ENCODE measurements around the gene COLGALT1. TPM values are rescaled to one million over a fixed set of nuclear protein-coding genes. Genes with fewer than 3 reads are reported as not detected.
"Not testable (repeated sequence)": the region's sequence is repeated elsewhere in the genome, so short reads cannot be mapped to it uniquely, and the experiment has no call there.

Gene COLGALT1
- 100 to 1,000 TPM in 1 of 2 donors, 10 to 100 TPM in 1; 53.9 to 122 TPM for total RNA-seq

- Mint-ChIP-seq H3K9me3 (no peaks in the 10 kb centered on the region), H3K27ac (peak within 1 kb of the TSS; percentile 57 to 74), H3K27me3 (no peaks in the 10 kb centered on the region), H3K4me1 (ENCODE audit: low read depth in 2 of 2) (peaks cover 12 to 19% of the 10 kb centered on the region in 2 donors), H3K4me3 (peak within 1 kb of the TSS; percentile 82), H3K36me3 (no peaks in the 10 kb centered on the region)
- peak; percentile 98 to 99 for ATAC-seq
- DNase-seq (ENCODE audit: low spot score) = peak; percentile 99
Measured at GRCh38 chr19:17555480-17555928, at the start of gene COLGALT1. Gene COLGALT1 (plus strand): TSS chr19:17555649. CDS start chr19:17555714, 65 bp downstream.

- no peaks in the 10 kb centered on the region for H3K27me3 Mint-ChIP-seq
- ATAC-seq (no peak), DNase-seq (ENCODE audit: low spot score) (no peak)
- no peak overlapping the region for H3K27ac Mint-ChIP-seq
- peaks cover 18 to 22% of the 10 kb centered on the region in 2 donors for H3K4me1 Mint-ChIP-seq (ENCODE audit: low read depth in 2 of 2)
- no peaks in the 10 kb centered on the region for H3K9me3 Mint-ChIP-seq
- no peak overlapping the region for H3K4me3 Mint-ChIP-seq
- H3K36me3 Mint-ChIP-seq = peaks cover 5% of the 10 kb centered on the region
Measured at GRCh38 chr19:17506745-17507144, 48.7 kb upstream of the COLGALT1 start.

- H3K27ac Mint-ChIP-seq, H3K27me3 Mint-ChIP-seq, H3K4me3 Mint-ChIP-seq: not testable (repeated sequence)
Measured at GRCh38 chr19:17508558-17508933, 46.9 kb upstream of the COLGALT1 start.

GRCh38 chr19:17510220-17510993, 45.0 kb upstream of the COLGALT1 start:
- Mint-ChIP-seq H3K9me3 (no peaks in the 10 kb centered on the region), H3K4me1 (ENCODE audit: low read depth in 2 of 2) (peaks cover 18 to 32% of the 10 kb centered on the region in 2 donors), H3K36me3 (peaks cover 5% of the 10 kb centered on the region), H3K27ac (peak overlapping the region; percentile 98), H3K4me3 (peak overlapping the region; percentile 100), H3K27me3 (no peaks in the 10 kb centered on the region)
- ATAC-seq = no peak
- DNase-seq (ENCODE audit: low spot score) = no peak

More at GRCh38 chr19:17508558-17508933, 46.9 kb upstream of the COLGALT1 start:
- ATAC-seq; DNase-seq (ENCODE audit: low spot score); H3K9me3 Mint-ChIP-seq; H3K36me3 Mint-ChIP-seq: not testable (repeated sequence)
- peaks cover 18 to 27% of the 10 kb centered on the region in 2 donors for H3K4me1 Mint-ChIP-seq (ENCODE audit: low read depth in 2 of 2)

- Mint-ChIP-seq H3K9me3 (no peaks in the 10 kb centered on the region), H3K36me3 (peaks cover 5% of the 10 kb centered on the region), H3K27ac (peak overlapping the region; percentile 98), H3K4me1 (ENCODE audit: low read depth in 2 of 2) (peaks cover 18 to 32% of the 10 kb centered on the region in 2 donors), H3K4me3 (peak overlapping the region; percentile 100), H3K27me3 (no peaks in the 10 kb centered on the region)
- DNase-seq (ENCODE audit: low spot score) = peak; percentile 90
- peak; percentile 84 to 86 for ATAC-seq
Measured at GRCh38 chr19:17511724-17512573, 43.5 kb upstream of the COLGALT1 start.

- ATAC-seq = no peak
- H3K36me3 Mint-ChIP-seq = peaks cover 9% of the 10 kb centered on the region
- no peaks in the 10 kb centered on the region for H3K27me3 Mint-ChIP-seq
- peak overlapping the region; percentile 100 for H3K4me3 Mint-ChIP-seq
- no peaks in the 10 kb centered on the region for H3K9me3 Mint-ChIP-seq
- H3K4me1 Mint-ChIP-seq (ENCODE audit: low read depth in 2 of 2) = peaks cover 18 to 32% of the 10 kb centered on the region in 2 donors
- no peak for DNase-seq (ENCODE audit: low spot score)
- H3K27ac Mint-ChIP-seq = peak overlapping the region; percentile 83 to 87
Measured at GRCh38 chr19:17512574-17512939, 42.9 kb upstream of the COLGALT1 start.

- H3K27ac Mint-ChIP-seq = no peak overlapping the region
- H3K36me3 Mint-ChIP-seq = peaks cover 11% of the 10 kb centered on the region
- no peak for DNase-seq (ENCODE audit: low spot score)
- H3K27me3 Mint-ChIP-seq = no peaks in the 10 kb centered on the region
- no peak overlapping the region for H3K4me3 Mint-ChIP-seq
- peaks cover 6 to 18% of the 10 kb centered on the region in 2 donors for H3K4me1 Mint-ChIP-seq (ENCODE audit: low read depth in 2 of 2)
- no peak for ATAC-seq
- H3K9me3 Mint-ChIP-seq = no peaks in the 10 kb centered on the region
Measured at GRCh38 chr19:17515408-17516149, 39.9 kb upstream of the COLGALT1 start.

GRCh38 chr19:17517898-17518297, 37.6 kb upstream of the COLGALT1 start:
- DNase-seq (ENCODE audit: low spot score) = no peak
- Mint-ChIP-seq H3K4me1 (ENCODE audit: low read depth in 2 of 2) (peaks cover 6 to 12% of the 10 kb centered on the region in 2 donors), H3K9me3 (no peaks in the 10 kb centered on the region), H3K27ac (no peak overlapping the region), H3K27me3 (no peaks in the 10 kb centered on the region), H3K36me3 (peaks cover 6% of the 10 kb centered on the region), H3K4me3 (no peak overlapping the region)
- no peak for ATAC-seq

- not testable (repeated sequence) for DNase-seq (ENCODE audit: low spot score)
Measured at GRCh38 chr19:17518654-17519053, 36.8 kb upstream of the COLGALT1 start.

GRCh38 chr19:17519967-17520366, 35.5 kb upstream of the COLGALT1 start:
- H3K4me1 Mint-ChIP-seq (ENCODE audit: low read depth in 2 of 2) = peaks cover 19 to 20% of the 10 kb centered on the region in 2 donors
- ATAC-seq (no peak), DNase-seq (ENCODE audit: low spot score) (no peak)
- no peaks in the 10 kb centered on the region for H3K9me3 Mint-ChIP-seq
- no peak overlapping the region for H3K4me3 Mint-ChIP-seq
- peaks cover 6% of the 10 kb centered on the region for H3K36me3 Mint-ChIP-seq
- H3K27ac Mint-ChIP-seq = no peak overlapping the region
- H3K27me3 Mint-ChIP-seq = no peaks in the 10 kb centered on the region

More at GRCh38 chr19:17518654-17519053, 36.8 kb upstream of the COLGALT1 start:
- H3K27me3 Mint-ChIP-seq, H3K4me3 Mint-ChIP-seq, H3K9me3 Mint-ChIP-seq, H3K27ac Mint-ChIP-seq, H3K36me3 Mint-ChIP-seq, ATAC-seq: not testable (repeated sequence)
- peaks cover 13 to 18% of the 10 kb centered on the region in 2 donors for H3K4me1 Mint-ChIP-seq (ENCODE audit: low read depth in 2 of 2)

GRCh38 chr19:17520865-17521264, 34.6 kb upstream of the COLGALT1 start:
- ATAC-seq (no peak), DNase-seq (ENCODE audit: low spot score) (no peak)
- Mint-ChIP-seq H3K27ac (no peak overlapping the region), H3K4me3 (no peak overlapping the region), H3K4me1 (ENCODE audit: low read depth in 2 of 2) (peaks cover 19 to 20% of the 10 kb centered on the region in 2 donors), H3K36me3 (peaks cover 6% of the 10 kb centered on the region), H3K9me3 (no peaks in the 10 kb centered on the region), H3K27me3 (no peaks in the 10 kb centered on the region)

GRCh38 chr19:17522988-17523872, 32.2 kb upstream of the COLGALT1 start:
- Mint-ChIP-seq H3K27me3 (no peaks in the 10 kb centered on the region), H3K9me3 (no peaks in the 10 kb centered on the region), H3K36me3 (no peaks in the 10 kb centered on the region), H3K27ac (peak overlapping the region; percentile 89 to 96), H3K4me1 (ENCODE audit: low read depth in 2 of 2) (peaks cover 19 to 20% of the 10 kb centered on the region in 2 donors), H3K4me3 (peak overlapping the region; percentile 81)
- ATAC-seq = peak; percentile 95 to 97
- peak; percentile 85 for DNase-seq (ENCODE audit: low spot score)

Data from natural killer cell treated with Interleukin-12 subunit alpha and Interleukin-12 subunit beta and Interleukin-15 and Interleukin-18, amount 100 ng/mL, for 72 hours (primary cell).